Esophagus muscularis mucosa (tissue), 4 donors: ENCODE results near the gene EVPL. TPM values are rescaled to one million over a fixed set of nuclear protein-coding genes. Genes with fewer than 3 reads are reported as not detected.

Experiments
- DNase-seq: peaks from one replicate; pipeline ENCODE4 v3.0.0-alpha.2; 2017; ENCODE audit errors: extremely low spot score
- H3K27ac ChIP-seq, 4 donors: fragments of 200-600 bp; sonication (generic); replicated peaks in 1 of 4; 1 replicate in 3 of 4; 2 replicates in 1 of 4; pipeline ENCODE4 v1.5.1; 2016 to 2019; ENCODE audit warnings: mild to moderate bottlenecking in 1 of 4
- H3K27me3 ChIP-seq, 4 donors: fragments of 200-600 bp; sonication (generic); one replicate each; pipeline versions ENCODE4 v1.5.1 to v1.6.0; 2016 to 2019
- H3K36me3 ChIP-seq, 4 donors: fragments of 200-600 bp; sonication (generic); one replicate each; pipeline ENCODE4 v1.5.1; 2016 to 2019
- H3K4me1 ChIP-seq, 4 donors: fragments of 200-600 bp; sonication (generic); one replicate each; pipeline ENCODE4 v1.5.1; 2016 to 2019
- H3K4me3 ChIP-seq, 4 donors: fragments of 200-600 bp; sonication (generic); 1 replicate in 2 of 4; 2 replicates in 2 of 4; pipeline ENCODE4 v1.5.1; 2016 to 2019; ENCODE audit warnings: mild to moderate bottlenecking in 4 of 4, moderate library complexity in 1 of 4
- H3K9me3 ChIP-seq, 4 donors: fragments of 200-600 bp; sonication (generic); 1 replicate in 3 of 4; 2 replicates in 1 of 4; pipeline ENCODE4 v1.5.1; 2016 to 2019
- EP300 ChIP-seq: sonication (generic); formaldehyde crosslinking; IDR thresholded peaks from one replicate; pipeline ENCODE4 v1.6.1; 2017; ENCODE audit warnings: antibody characterized with exemption
- POLR2A ChIP-seq: fragments of 450-650 bp; IDR thresholded peaks from one replicate; pipeline ENCODE4 v1.6.1; 2017; ENCODE audit warnings: antibody characterized with exemption, moderate library complexity, mild to moderate bottlenecking, low read depth
- POLR2AphosphoS5 ChIP-seq, 2 donors: sonication (generic); formaldehyde crosslinking; IDR thresholded peaks; one replicate each; pipeline ENCODE4 v1.6.1; 2017; ENCODE audit warnings: antibody characterized with exemption in 2 of 2
- WGBS: methylation state at CpG from one replicate; pipeline ENCODE4 v1.1.5; 2018; 5-methylcytosine and 5-hydroxymethylcytosine counted together
- intact Hi-C: fragments of 100-400 bp; cut with DNase I; formaldehyde crosslinking; loops from one replicate; pipeline ENCODE4 v1.15.1; 2023
- total RNA-seq, 4 donors: library from RNA; depleted of rRNA; stranded (reverse); fragments of >200 nt; gene quantifications; one replicate each; pipeline versions ENCODE4 v1.1.0 to v1.2.1, GENCODE V29; 2016
- TF ChIP-seq, protein P1 (sequence below), 3 experiments: fragments of 200-600 bp in 2 of 3; fragments of 450-650 bp in 1 of 3; sonication (generic) in 2 of 3; IDR thresholded peaks; one replicate each; pipeline ENCODE4 v1.5.1; 2017 to 2019; ENCODE audit warnings: antibody characterized with exemption in 3 of 3, mild to moderate bottlenecking in 2 of 3, moderate library complexity in 1 of 3

The EVPL gene
- total RNA-seq, 4 donors from 2014 or later, result 0.19 to 2.1 (median 1.1) TPM

DNA sequence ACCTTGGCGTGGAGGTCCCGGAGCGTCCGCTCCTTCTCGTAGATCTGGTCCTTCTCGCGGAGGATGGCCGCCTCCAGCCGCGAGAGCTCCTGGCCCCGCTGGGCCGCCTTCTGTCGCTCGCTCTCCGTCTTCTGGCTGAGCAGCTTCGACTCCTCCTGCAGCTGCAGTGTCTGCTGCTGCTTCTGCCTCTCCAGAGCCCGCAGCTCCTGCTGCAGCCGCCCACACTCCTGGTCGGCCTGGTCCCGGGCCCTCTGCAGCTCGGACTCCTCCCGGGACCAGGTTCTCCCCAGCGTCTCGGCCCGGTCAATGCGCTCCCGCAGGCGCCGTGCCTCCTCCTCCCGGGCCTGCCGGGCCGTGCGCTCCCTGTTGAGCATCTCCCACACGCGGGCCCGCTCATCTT, 18.9 kb downstream of the EVPL start:
- 93% methylated on average over 35 of the region's 36 CpGs for whole genome bisulfite sequencing

DNA sequence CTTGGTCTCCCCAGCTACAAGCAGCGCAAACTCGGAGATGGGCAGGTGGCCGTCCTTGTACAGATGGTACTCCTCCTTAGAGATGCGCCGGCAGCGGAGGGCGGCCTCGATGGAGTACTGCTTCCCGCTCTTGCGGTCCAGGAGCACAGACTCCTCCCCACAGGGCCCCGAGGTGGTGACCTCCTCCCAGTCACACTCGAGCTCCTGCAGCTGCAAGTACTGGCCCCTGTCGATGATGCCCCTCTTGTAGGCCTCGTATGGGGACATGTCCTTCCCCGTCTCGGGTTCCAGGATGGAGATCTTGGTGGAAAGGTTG, 19.3 kb downstream of the EVPL start:
- no peaks in the 10 kb centered on the region for H3K9me3 ChIP-seq
- H3K4me3 ChIP-seq, result no peak overlapping the region
- H3K4me1 ChIP-seq, result peaks cover 0 to 11% (median 5%) of the 10 kb centered on the region in 4 donors
- no peaks in the 10 kb centered on the region for H3K27me3 ChIP-seq
- no peak for DNase-seq
- TF ChIP-seq POLR2AphosphoS5 (IDR thresholded peaks at IDR 0.05), result no peak
- TF ChIP-seq, protein P1, sequence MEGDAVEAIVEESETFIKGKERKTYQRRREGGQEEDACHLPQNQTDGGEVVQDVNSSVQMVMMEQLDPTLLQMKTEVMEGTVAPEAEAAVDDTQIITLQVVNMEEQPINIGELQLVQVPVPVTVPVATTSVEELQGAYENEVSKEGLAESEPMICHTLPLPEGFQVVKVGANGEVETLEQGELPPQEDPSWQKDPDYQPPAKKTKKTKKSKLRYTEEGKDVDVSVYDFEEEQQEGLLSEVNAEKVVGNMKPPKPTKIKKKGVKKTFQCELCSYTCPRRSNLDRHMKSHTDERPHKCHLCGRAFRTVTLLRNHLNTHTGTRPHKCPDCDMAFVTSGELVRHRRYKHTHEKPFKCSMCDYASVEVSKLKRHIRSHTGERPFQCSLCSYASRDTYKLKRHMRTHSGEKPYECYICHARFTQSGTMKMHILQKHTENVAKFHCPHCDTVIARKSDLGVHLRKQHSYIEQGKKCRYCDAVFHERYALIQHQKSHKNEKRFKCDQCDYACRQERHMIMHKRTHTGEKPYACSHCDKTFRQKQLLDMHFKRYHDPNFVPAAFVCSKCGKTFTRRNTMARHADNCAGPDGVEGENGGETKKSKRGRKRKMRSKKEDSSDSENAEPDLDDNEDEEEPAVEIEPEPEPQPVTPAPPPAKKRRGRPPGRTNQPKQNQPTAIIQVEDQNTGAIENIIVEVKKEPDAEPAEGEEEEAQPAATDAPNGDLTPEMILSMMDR (IDR thresholded peaks at IDR 0.05), result no peak
- no peak for TF ChIP-seq POLR2A
- TF ChIP-seq EP300, result no peak
- H3K27ac ChIP-seq, result no peak overlapping the region
- intact Hi-C loops, result loop anchor here (2.0 kb wide), 1 partner anchor 103 kb away; the partner anchor contains the start of gene MRPL38
- WGBS, result 89% methylated on average over 11 of the region's 16 CpGs
- H3K36me3 ChIP-seq, result no peaks in the 10 kb centered on the region

More for the DNA sequence above, 18.9 kb downstream of the EVPL start:
- no peaks in the 10 kb centered on the region for H3K36me3 ChIP-seq
- no peak overlapping the region for H3K27ac ChIP-seq
- H3K9me3 ChIP-seq, result no peaks in the 10 kb centered on the region
- TF ChIP-seq, protein P1 (IDR thresholded peaks at IDR 0.05), result no peak
- TF ChIP-seq EP300, result no peak
- TF ChIP-seq POLR2AphosphoS5 (IDR thresholded peaks at IDR 0.05), result no peak
- TF ChIP-seq POLR2A, result no peak
- H3K4me1 ChIP-seq, result peaks cover 0 to 11% (median 5%) of the 10 kb centered on the region in 4 donors
- DNase-seq, result no peak
- intact Hi-C loops, result no loop called here
- no peak overlapping the region for H3K4me3 ChIP-seq
- no peaks in the 10 kb centered on the region for H3K27me3 ChIP-seq

DNA sequence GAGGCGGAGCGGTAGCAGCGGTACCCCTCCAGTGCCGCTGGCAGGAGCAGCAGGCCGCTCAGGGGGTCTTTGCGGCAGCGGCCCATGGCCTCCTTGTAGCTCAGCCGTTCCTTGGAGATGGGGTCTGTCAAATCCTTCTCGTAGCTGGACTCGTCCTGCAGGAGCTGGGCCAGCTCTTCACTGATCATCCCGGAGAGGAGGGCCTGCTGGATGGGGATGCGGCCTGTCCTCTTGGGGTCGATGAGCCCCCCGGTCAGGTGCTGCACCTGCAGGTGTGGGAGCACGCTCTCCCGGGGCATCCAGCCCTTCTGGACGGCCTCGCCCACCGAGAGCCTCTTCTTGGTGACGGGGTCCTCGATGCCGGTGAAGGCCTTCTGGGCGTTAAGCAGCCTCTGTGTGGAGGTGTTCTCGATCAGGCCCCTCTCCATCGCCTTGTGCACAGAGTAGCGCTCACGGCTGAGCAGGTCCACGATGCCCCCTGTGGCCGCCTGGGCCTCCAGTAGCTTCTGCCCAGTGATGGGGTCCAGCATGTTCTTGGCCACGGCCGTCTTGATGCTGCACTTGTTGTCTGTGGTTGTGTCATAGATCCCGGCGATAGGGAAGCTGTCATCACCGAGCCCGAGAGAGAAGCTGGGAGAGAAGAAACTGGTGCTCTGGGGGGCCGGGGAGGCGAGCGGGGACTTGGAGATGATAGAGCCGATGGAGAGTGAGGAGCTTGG, 19.8 kb downstream of the EVPL start:
- Histone ChIP-seq H3K36me3 (peaks cover 0 to 3% (median 2%) of the 10 kb centered on the region in 4 donors), H3K4me1 (peaks cover 0 to 11% (median 5%) of the 10 kb centered on the region in 4 donors), H3K27ac (no peak overlapping the region), H3K27me3 (no peaks in the 10 kb centered on the region), H3K4me3 (no peak overlapping the region), H3K9me3 (no peaks in the 10 kb centered on the region)
- DNase-seq, result no peak
- WGBS, result 79% methylated on average over 10 of the region's 39 CpGs
- TF ChIP-seq POLR2A (no peak), EP300 (no peak)
- TF ChIP-seq, protein P1 (IDR thresholded peaks at IDR 0.05), result no peak
- intact Hi-C loops, result loop anchor here (2.0 kb wide), 1 partner anchor 102 kb away; the partner anchor contains the start of gene MRPL38

DNA sequence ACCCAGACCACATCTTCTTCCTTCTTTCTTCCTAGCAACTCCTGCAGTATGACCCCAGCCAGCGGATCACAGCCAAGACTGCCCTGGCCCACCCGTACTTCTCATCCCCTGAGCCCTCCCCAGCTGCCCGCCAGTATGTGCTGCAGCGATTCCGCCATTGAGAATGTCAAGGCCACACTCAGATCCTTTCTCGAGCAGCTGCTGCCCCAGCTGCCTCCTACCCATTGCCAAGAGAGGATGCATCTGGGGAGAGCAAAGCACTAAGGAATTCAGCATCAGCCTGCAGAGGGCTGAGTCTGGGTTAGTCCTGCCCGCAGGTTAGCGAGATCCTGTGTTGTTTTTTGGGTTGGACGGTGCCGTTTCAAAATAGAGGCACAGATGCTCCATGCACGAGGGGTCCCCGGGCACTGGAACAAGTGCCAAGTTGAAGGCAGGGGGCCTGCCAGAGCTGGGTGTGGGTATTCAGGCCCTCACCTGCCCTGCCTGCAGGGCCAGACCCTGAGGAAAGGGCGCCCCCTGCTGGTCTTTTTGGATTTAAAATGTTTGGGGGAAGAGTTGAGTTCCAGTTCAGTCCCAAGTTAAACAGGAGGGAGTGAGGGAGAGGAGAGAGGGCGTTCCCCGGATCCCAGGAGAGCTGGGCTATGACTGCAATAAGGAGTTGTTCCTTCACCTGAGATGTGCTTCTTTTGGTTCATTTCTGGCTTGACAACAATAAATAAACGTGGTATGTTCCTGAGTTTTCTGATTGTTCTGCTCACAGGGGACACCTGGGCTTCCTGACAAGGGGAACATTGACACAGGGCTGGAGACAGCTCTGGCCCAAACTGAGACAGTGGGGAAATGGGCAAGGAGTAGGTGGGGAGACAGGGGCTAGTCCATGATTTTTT, 21.6 kb downstream of the EVPL start:
- intact Hi-C loops, result loop anchor here (2.0 kb wide), 1 partner anchor 101 kb away; the partner anchor contains the start of gene MRPL38

More for the DNA sequence above, 21.6 kb downstream of the EVPL start:
- Histone ChIP-seq H3K27me3 (no peaks in the 10 kb centered on the region), H3K9me3 (no peaks in the 10 kb centered on the region), H3K36me3 (peaks cover 0 to 12% (median 9%) of the 10 kb centered on the region in 4 donors), H3K27ac (no peak overlapping the region), H3K4me3 (no peak overlapping the region), H3K4me1 (peaks cover 0 to 11% (median 5%) of the 10 kb centered on the region in 4 donors)
- TF ChIP-seq POLR2AphosphoS5 (IDR thresholded peaks at IDR 0.05) (peak in 1 of 2 donors; percentile 11), EP300 (no peak), POLR2A (no peak)
- TF ChIP-seq, protein P1 (IDR thresholded peaks at IDR 0.05), result peak; percentile 63 to 68 (median 67)
- peak; percentile 96 for DNase-seq
- WGBS, result 59% methylated on average over 16 of the region's 16 CpGs
